Erythroblast (primary cell): Measurements from ENCODE around the gene IER5L.

Experiments used
- GATA1 ChIP-seq: IDR thresholded peaks from 2 replicates; pipeline ENCODE4 v1.6.1; 2011; ENCODE audit warnings: low read depth, mild to moderate bottlenecking, control low read depth, low read length, moderate library complexity
- POLR2A ChIP-seq: IDR thresholded peaks from 2 replicates; pipeline ENCODE4 v1.6.1; 2011; ENCODE audit warnings: mild to moderate bottlenecking, low read length

DNA sequence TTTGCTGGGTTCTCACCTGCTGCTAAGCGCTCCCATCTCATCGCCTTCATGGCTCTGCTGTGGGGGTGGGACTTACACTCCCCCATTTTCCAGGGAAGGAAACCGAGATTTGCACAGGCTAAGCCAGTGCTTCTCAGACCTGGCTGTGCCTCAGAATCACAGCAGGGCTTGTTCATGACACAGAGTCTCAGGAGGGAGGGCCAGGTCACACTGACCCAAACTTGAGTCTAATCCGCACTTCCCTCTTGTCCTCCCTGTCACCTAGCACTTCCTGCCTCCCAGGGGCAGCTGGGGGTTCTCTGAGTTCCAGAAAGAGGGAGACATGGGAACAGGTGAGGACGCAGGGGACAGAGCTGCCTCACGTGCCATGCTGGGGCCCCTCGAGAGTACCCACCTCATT, 15.6 kb upstream of the IER5L start:
- no peak for TF ChIP-seq POLR2A
- TF ChIP-seq GATA1: no peak
